HG03060 (cell line): ENCODE results near the gene CD36.

Experiments used
- ATAC-seq: cut with Tn5 transposase; IDR thresholded peaks from one replicate; pipeline ENCODE4 v1.9.1; 2021; ENCODE audit warnings: low read depth, moderate number of reproducible peaks; ENCODE audit not compliant: unreplicated experiment

Gene CD36

DNA sequence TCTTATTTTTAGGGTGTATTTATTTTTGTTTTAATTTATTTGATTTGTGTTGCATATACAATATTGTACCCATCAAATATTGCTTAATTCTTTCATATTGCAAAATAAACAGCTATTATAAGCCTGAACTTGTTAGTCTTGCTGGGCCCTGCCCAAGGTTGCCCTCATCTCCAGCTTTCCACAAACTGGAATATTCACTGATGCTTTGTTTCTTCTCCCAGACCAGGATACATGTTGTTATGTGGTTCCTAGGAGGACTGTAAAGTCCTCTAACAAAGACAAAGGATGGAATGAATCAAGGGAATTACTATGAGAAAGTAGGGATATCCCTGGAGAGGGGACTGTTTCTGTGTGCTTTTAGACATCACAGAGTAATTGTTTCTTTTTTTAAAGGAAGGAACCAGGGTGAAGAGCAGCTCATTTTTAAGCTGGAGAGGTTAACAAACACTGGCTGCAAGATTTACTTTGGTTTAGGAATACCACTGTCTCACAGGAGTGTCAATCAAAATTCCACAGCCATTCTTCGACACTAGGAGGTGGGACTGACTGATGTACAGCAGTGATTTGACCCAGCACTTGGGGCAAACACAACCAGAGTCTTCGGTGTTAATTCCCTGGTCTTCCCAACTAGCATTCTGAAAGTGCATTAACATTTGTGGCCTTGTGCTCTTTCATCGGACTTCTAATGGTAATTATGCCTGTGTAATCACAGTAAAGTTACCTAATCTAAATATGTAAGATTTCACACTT lies 14.8 kb upstream of the CD36 start:
- no peak for ATAC-seq

- no peak for ATAC-seq
These were observed 13.7 kb upstream of the CD36 start for GRCh38 chr7:80624763-80625162.

DNA sequence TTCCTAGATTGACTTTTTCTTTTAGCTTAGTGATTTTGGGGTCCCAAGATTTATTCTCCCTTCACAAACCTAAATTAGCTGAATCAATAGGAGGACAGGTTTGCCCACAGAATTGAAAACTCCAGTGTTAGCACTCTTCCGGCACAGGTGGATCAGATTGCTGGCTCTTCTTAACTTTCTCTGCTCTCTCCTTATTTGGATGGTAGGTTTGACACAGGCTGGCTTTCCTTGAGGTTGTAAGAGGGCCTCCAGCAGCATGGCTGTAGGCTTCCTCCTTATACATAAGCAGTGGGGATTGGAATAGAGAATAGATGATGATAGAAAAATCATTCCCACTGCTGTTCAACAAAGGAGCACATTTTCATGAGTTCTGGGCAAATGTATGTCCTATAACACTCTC lies 9.4 kb upstream of the CD36 start:
- no peak for ATAC-seq

DNA sequence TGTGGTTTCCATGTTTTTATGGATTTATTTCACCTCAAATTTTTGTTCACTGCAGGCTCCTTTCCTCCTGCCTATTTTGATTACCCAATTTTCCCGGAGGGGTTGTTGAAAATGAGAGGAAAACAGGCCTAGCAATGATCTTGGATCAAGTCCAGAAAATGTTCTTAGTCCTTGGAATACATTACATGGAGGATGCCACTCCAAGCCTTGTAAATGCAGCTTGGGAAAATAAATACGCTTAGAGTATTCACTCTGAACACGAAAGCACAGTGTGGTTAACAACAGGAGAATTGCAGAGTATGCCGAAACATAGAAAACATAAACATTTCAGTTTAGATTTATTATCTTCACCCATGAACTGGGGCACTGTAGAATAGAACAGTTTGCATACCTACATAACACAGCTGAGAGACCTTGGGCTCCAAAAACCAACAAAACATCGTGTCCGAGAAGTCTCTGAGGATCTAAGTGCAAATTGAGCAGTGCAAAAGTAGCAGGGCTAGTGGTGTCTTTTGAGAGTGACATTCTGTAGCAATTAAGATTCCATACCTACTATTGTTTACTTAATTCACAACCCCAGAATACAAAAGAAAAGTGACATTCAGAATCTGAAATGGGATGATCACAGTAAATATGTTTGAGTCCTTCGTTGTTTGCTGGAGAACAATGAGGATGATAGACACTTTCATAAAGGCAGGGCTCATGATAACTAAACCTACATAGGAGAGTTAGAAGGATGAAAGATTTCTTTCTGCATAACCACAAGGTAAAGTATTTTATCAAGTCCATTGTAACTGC lies 7.6 kb upstream of the CD36 start:
- no peak for ATAC-seq

GRCh38 chr7:80631421-80631820 lies 7.0 kb upstream of the CD36 start:
- no peak for ATAC-seq

DNA sequence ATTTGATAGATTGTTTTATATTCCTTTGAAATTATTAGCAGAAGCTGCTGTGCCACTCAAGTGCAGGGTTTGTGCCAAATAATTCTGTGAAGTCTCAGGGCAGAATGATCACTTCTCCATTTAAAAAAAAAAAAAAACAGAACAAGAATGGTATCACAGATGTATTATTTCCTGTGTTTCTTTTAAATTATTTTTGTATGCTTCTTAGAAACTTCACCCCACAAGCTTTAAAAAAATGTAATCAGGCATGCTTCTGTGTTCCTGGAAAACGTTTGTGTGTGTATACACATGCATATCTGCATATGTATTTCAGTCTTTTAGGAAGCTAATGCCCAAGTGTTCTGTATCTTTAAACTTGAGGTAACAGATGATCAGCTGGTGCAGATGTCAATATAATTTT lies 6.3 kb upstream of the CD36 start:
- no peak for ATAC-seq

GRCh38 chr7:80632819-80633218 lies 5.6 kb upstream of the CD36 start:
- no peak for ATAC-seq

- ATAC-seq = no peak
These were observed 3.9 kb upstream of the CD36 start for GRCh38 chr7:80634505-80634904.

DNA sequence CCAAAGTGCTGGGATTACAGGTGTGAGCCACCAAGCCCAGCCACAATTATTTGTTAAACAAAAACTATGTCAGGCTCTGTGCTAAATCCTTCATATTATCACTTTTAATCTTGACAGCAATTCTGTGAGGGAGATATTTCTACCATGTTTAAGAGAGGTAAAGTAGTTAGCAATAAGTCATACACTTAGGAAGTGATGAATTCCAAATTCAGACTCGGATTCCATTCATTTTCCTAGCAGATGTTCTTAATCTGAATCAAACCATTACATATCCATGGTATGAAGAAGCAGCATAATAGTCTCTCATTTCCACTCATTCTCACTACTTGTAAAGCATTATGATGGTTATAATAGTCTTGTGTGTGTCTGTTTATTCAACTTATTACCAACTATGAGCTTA lies 2.9 kb upstream of the CD36 start:
- ATAC-seq = no peak

GRCh38 chr7:80635998-80636397 lies 2.4 kb upstream of the CD36 start:
- ATAC-seq = no peak

GRCh38 chr7:80636709-80637108 lies 1.7 kb upstream of the CD36 start:
- ATAC-seq = no peak

DNA sequence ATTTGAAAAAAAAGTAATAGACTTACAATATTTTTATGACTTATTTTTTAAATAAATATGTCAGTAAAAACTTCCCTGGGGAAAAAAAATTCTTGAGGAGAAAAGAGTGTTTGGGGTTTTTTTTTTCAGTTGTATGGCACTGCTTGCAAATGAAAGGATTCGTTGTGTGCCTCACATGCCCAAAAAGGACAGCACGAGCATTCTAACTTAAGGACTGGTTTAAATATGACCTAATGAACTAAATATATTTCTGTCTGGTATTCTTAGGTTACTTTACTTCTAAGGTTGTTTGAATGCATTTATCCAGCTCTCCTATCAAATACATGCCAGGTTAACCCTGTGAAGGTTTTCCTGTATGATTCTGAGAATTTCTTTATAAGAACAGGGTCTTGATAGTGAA lies 988 bp upstream of the CD36 start:
- ATAC-seq = no peak

DNA sequence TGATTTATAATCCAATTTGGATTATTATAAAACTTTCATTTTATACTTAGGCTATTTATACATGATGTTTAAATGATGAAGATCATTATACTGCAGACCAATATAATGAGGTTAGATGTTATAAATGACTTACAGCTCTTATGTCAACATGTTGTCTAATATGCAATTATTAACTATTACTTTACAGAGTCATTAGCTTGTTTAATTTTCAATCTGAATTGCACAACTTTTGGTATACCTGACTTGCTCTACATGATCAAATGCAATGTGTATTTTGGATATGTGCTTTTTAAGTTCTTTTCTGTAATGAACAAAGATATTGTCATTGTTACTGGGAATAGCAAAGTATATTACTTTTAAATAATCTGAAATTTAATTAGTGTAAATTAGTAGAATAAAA lies 569 bp downstream of the CD36 start:
- no peak for ATAC-seq

GRCh38 chr7:80640846-80641245 lies 2.4 kb downstream of the CD36 start:
- ATAC-seq = no peak

DNA sequence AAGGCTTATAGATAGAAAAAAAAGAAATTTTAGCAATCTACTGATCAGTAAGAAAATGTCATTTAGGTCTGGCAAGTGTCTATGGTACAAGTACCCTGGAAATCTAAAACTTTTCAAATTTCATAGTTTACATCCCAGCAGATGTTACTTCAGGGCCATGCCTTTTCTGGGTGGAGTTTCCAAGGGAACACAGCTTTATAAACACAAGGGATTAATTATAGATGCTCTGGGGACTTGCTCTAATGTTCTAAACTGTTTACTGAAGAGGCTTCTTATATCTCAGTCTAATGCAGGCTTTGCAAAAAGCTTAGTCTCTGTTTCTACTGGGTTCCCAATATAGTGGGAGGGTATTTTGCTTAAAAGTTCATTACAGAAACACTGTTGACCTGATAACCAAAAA lies 3.1 kb downstream of the CD36 start:
- no peak for ATAC-seq

DNA sequence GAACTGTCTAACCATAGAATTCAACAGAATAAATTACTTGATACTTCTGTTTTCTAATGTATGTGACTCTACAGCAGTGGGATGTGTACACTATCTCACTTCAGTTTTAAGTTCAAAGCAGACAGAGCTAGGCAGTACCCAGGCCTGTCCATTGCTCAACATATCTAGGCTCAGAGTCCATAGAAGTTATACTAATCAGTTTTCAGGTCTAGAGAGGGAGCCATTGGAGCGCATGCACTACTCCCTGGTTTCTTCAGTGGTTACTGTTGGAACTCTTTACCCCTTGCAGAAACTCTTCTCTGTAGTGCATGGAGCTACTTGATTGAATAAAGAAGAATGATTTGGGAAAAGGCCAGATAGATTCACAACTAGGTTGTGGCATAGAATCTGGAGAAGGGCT lies 4.4 kb downstream of the CD36 start:
- ATAC-seq = no peak

DNA sequence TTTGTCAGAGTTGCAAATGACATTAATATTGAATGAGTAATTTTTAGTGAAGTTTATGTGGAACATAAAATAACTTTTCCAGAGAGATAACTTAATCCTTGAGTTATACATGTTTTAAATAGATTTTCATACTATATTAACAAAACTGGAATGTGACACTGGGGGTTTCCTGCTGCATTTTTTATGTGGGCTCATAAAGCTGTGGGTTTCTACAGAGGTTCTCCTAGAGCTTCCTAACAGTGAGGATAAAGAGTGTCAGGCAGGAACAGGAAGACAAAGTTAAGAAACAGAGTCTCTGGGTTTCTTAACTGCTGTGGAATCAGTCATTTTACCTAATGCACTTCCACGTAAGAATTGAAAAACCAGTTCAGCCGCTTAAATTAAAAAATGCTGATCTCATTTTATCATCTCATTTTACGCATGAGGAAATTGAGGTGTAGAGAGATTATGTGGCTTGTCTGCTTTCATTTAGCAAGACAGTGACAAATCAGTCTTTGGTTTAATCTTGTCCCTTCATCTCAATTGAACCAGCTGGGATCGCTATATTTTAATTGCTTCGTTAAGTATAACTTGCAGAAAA lies 5.0 kb downstream of the CD36 start:
- no peak for ATAC-seq

DNA sequence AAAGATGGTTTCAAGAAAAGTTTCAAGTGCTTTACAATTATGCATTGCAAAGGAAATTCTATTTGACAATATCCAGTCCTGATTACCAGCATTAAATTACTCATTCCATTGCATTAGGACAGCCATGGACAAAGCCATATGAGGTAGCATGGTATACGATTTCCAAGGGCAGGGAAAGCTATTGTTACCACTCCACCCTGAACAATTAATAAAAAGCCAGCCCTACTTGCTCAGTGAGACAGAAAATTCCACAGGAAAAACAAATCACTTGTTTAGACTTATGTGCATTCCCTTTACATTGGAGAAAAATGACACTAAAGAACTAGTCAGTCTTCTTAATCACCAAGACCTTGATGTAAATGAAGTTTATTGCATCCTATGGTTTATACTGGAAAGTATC lies 5.6 kb downstream of the CD36 start:
- no peak for ATAC-seq

GRCh38 chr7:80646083-80646865 lies 7.8 kb downstream of the CD36 start:
- no peak for ATAC-seq

DNA sequence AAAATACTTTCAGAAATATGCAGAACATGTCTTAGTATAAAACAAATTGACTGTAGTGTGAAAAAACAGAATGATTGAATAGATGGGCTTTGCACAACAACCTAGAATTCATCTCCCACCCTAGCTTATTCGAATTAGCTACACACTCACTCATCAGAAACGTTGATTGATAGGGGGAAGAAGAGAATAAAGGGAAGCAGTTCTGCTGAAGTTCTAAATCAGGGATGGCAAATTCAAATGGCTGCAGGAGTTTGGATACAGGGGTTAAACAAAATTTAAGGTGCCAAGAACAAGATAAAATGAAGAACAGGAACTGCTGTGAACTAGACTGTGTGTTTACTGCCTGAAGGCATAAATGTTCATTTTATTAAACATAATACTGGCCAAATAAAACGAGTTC lies 9.0 kb downstream of the CD36 start:
- ATAC-seq = no peak

- ATAC-seq = no peak
These were observed 9.7 kb downstream of the CD36 start for GRCh38 chr7:80648031-80648600.
